GM10266 (cell line): ENCODE results near the gene PITPNM1.

Experiments
- DNase-seq: peaks from one replicate; pipeline ENCODE4 v3.0.0; 2012; ENCODE audit errors: extremely low spot score
- TF ChIP-seq, protein P1 (sequence below): IDR thresholded peaks from 2 replicates; pipeline ENCODE4 v1.5.1; 2012; ENCODE audit warnings: mild to moderate bottlenecking, low read depth; ENCODE audit not compliant: control insufficient read depth, insufficient read depth; ENCODE audit errors: missing control alignments

PITPNM1 gene

DNA sequence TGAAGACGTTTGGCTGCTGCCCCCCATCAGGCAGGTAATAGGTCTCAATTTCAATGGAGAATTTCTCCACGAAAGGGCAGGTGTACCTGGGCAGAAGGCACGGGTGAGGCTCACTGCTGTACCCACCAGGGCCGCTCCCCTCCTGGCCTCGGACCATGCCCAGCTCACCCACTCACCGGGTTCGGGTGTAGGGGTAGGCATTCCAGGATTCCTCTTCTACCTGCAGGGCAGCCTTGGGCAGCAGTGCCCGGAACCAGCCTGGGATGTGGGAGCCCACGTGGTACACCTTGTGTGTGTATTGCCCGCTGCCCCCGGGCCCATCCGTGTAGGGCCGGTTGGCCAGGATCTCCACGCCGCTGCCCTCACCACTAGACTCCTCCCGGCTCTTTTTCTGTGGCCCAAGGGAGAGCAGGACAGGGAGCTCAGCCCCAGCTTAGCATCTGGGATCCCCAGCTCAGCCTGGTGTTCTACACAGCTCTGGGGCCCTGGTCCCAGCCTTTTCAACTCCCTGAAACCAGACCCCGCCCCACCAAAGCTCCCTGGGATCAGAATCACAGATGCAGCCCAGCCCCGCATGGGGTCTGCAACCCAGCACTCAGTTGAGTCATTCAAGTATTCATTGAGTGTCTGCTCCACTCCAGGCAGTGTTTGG, 2.7 kb downstream of the PITPNM1 start:
- TF ChIP-seq, protein P1, sequence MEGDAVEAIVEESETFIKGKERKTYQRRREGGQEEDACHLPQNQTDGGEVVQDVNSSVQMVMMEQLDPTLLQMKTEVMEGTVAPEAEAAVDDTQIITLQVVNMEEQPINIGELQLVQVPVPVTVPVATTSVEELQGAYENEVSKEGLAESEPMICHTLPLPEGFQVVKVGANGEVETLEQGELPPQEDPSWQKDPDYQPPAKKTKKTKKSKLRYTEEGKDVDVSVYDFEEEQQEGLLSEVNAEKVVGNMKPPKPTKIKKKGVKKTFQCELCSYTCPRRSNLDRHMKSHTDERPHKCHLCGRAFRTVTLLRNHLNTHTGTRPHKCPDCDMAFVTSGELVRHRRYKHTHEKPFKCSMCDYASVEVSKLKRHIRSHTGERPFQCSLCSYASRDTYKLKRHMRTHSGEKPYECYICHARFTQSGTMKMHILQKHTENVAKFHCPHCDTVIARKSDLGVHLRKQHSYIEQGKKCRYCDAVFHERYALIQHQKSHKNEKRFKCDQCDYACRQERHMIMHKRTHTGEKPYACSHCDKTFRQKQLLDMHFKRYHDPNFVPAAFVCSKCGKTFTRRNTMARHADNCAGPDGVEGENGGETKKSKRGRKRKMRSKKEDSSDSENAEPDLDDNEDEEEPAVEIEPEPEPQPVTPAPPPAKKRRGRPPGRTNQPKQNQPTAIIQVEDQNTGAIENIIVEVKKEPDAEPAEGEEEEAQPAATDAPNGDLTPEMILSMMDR: no peak
- DNase-seq: no peak

- TF ChIP-seq, protein P1: no peak
- DNase-seq: no peak
These were observed 3.3 kb downstream of the PITPNM1 start for GRCh38 chr11:67501854-67502253.

DNA sequence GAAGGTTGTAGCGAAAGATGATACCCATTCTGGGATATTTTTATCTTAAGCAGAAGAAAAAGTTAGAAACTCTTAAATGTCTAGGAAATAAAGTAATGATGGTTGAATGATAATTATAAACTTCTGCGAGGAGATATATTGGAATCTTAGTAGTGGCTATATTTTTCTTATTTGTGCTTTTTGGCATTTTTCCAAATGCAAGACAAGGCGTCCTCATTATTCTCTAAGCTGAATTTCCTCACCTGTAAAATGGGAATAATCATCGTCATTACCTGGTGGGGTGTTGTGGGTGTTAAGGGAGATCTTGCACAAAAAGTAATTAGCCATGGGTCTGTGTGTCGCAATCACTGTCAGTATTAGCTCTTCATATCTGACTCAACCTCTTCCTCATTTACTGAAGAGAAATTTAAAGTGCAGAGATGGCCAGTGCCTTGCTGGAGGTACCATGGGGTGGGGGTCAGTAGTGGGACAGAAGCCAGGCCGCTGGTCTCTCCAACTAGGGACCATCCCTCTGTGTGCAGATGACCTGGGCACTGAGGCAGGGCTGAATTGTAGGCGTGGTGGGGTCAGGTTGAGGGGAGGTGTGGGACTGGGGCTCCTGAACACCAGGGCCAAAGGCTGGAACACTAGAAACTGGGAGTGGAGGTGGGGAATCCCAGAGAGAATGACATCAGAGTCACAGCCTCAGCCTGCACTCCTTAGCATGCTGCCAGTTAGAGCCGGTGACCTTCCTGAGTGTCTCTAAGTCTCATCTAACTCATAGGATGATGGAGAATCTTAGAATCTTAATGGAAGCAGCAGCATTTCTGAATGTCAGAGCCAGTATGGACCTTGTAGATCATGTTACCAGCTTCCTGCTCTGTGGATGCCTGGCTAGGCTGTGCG, 4.1 kb downstream of the PITPNM1 start:
- TF ChIP-seq, protein P1: no peak
- no peak for DNase-seq

DNA sequence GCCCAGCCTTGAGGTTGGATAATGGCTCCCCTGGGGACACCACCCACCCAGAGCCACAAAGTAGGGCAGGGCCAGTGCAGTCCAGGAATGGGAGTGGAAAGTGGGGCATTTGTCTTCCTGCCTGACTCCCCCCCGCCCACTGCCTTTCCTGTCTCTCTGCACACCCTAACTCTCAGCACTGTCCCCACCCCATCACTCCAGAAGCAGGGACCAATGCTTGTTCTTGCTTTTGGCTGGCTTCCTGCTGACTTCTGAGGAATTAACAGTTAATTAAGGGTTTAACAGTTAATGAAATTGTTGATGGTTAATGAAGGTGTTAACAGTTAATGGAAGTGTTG, 4.7 kb downstream of the PITPNM1 start:
- no peak for DNase-seq
- TF ChIP-seq, protein P1: no peak

DNA sequence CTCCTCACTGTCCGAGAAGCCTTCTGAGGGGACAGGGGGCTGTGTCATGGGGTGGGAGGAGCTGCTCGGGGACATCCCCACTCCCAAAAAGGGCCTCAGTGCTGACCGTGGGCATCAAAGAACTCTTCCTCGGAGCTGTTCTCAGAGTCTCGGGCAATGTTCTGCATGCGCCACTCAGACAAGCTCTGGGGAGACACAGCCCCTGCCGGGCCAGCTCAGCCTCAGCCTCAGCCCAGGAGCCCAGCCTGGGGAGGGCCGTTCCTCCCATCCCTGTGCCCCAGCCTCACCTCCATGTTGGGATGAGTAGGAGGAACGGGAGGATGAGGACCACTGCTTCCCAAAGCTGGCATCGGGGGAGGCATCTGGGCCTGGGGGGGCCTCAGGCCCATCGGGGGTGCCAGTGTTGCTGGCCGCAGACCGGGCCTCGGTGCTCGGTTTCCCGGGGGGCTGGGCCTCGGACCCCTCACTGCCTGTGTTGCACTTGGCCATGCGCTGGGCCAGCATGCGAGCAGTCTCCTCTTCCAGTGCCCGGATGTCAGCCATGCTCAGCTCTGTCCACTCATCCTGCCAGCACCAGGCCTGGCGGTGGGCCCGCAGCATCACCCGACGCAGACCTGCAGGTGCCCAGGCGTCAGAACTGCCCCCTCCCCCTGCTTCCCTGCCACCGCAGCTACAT, 5.2 kb downstream of the PITPNM1 start:
- TF ChIP-seq, protein P1: no peak
- DNase-seq: no peak

DNA sequence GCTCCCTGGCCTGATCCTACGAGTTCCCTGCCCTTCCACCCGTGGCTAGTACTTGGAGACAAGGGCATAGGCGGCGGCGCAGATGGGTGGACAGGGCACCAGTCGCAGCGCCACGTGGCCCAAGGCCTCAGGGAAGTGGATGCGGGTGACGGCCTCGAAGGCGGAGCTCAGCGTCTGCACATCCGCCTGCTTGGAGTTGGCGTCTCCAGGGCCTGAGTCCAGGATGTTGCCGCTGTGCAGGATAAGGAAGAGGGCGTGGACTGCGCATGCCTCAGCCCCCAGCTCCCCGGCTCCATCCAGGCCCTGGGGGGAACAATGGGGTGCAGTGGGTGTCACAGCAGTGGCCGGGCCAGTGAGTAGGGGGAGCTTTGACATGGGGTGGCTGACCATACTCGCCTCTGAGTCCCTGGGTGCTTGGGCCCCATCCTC, 6.6 kb downstream of the PITPNM1 start:
- DNase-seq: no peak
- TF ChIP-seq, protein P1: no peak
